Smooth muscle cell (in vitro differentiated cells): Measurements from ENCODE around the gene PP2D1. TPM values are rescaled to one million over a fixed set of nuclear protein-coding genes. Genes with fewer than 3 reads are reported as not detected.

Source experiments
- DNase-seq: peaks from one replicate; lab custom pipeline; 2025; ENCODE audit not compliant: unreplicated experiment; lab: John Stamatoyannopoulos, UW
- H2AFZ ChIP-seq: fragments of 200-600 bp; sonication (generic); 2 replicates; pipeline ENCODE4 v1.6.0; 2016; ENCODE audit warnings: antibody characterized with exemption, low read depth, mild to moderate bottlenecking
- H3F3A ChIP-seq: fragments of 200-600 bp; sonication (generic); 2 replicates; pipeline ENCODE4 v1.6.0; 2017; ENCODE audit warnings: antibody characterized with exemption, low read depth
- H3K27ac ChIP-seq: fragments of 200-600 bp; sonication (generic); 2 replicates; pipeline ENCODE4 v1.5.1; 2016; ENCODE audit warnings: low read depth, mild to moderate bottlenecking
- H3K27me3 ChIP-seq: fragments of 200-600 bp; sonication (generic); 2 replicates; pipeline ENCODE4 v1.6.1; 2016; ENCODE audit warnings: low read depth, mild to moderate bottlenecking
- H3K36me3 ChIP-seq: fragments of 200-600 bp; sonication (generic); 2 replicates; pipeline ENCODE4 v1.5.1; 2016; ENCODE audit warnings: low read depth
- H3K4me1 ChIP-seq: fragments of 200-600 bp; sonication (generic); 2 replicates; pipeline ENCODE4 v1.5.1; 2016; ENCODE audit warnings: low read depth
- H3K4me2 ChIP-seq: fragments of 200-600 bp; sonication (generic); 2 replicates; pipeline ENCODE4 v1.6.0; 2016; ENCODE audit warnings: mild to moderate bottlenecking
- H3K4me3 ChIP-seq: fragments of 200-600 bp; sonication (generic); 2 replicates; pipeline ENCODE4 v1.5.1; 2016; ENCODE audit warnings: mild to moderate bottlenecking
- H3K79me2 ChIP-seq: fragments of 200-600 bp; sonication (generic); 2 replicates; pipeline ENCODE4 v1.6.0; 2016; ENCODE audit warnings: low read depth, mild to moderate bottlenecking
- H3K9ac ChIP-seq: fragments of 200-600 bp; sonication (generic); 2 replicates; pipeline ENCODE4 v1.6.0; 2016; ENCODE audit warnings: low read depth
- H3K9me3 ChIP-seq: fragments of 200-600 bp; sonication (generic); replicated peaks from 2 replicates; pipeline ENCODE4 v1.5.1; 2016; ENCODE audit warnings: low read depth
- H4K20me1 ChIP-seq: fragments of 200-600 bp; sonication (generic); 2 replicates; pipeline ENCODE4 v1.6.0; 2016; ENCODE audit warnings: low read depth
- CTCF ChIP-seq: fragments of 200-600 bp; sonication (generic); IDR thresholded peaks from 2 replicates; pipeline ENCODE4 v1.5.1; 2017; ENCODE audit warnings: borderline replicate concordance, mild to moderate bottlenecking, antibody characterized with exemption; ENCODE audit not compliant: insufficient read depth, poor library complexity, severe bottlenecking
- WGBS: methylation state at CpG from one replicate; pipeline ENCODE4 v1.1.7; 2016; ENCODE audit warnings: low lambda C conversion rate; 5-methylcytosine and 5-hydroxymethylcytosine counted together
- polyA plus RNA-seq: library from polyadenylated mRNA; unstranded; fragments of >200 nt; fragmentation: Nextera tagmentation; extraction: Ambion mirVana; gene quantifications from 2 replicates; pipeline ENCODE4 v1.2.1, GENCODE V29; 2016
- total RNA-seq: library from RNA; depleted of rRNA; stranded (reverse); fragments of >200 nt; gene quantifications from 2 replicates; pipeline ENCODE4 v1.2.3, GENCODE V29; 2014

The PP2D1 gene
- total and polyA plus RNA-seq, 2 experiments from 2014 or later, result 0.40 TPM; not detected in 1

GRCh38 chr3:20054549-20054987, 42.5 kb upstream of the PP2D1 start:
- Histone ChIP-seq H3F3A (no peaks in the 10 kb centered on the region), H3K4me2 (no peak overlapping the region), H4K20me1 (no peaks in the 10 kb centered on the region), H3K9me3 (no peaks in the 10 kb centered on the region), H3K27me3 (no peaks in the 10 kb centered on the region), H2AFZ (no peak overlapping the region), H3K36me3 (no peaks in the 10 kb centered on the region), H3K27ac (no peak overlapping the region), H3K9ac (no peak overlapping the region), H3K79me2 (no peaks in the 10 kb centered on the region), H3K4me1 (peaks cover 11% of the 10 kb centered on the region), H3K4me3 (no peak overlapping the region)
- TF ChIP-seq CTCF, result no peak
- no peak for DNase-seq
- WGBS, result 75% methylated on average over 4 of the region's 4 CpGs

GRCh38 chr3:20052851-20053250, 40.8 kb upstream of the PP2D1 start:
- Histone ChIP-seq H3K4me1 (peaks cover 11% of the 10 kb centered on the region), H3K79me2 (no peaks in the 10 kb centered on the region), H3K27me3 (no peaks in the 10 kb centered on the region), H3K4me3 (no peak overlapping the region), H3K27ac (no peak overlapping the region), H3K36me3 (no peaks in the 10 kb centered on the region), H4K20me1 (no peaks in the 10 kb centered on the region), H2AFZ (no peak overlapping the region), H3K4me2 (no peak overlapping the region), H3K9me3 (no peaks in the 10 kb centered on the region), H3F3A (peaks cover 1% of the 10 kb centered on the region), H3K9ac (no peak overlapping the region)
- WGBS, result 95% methylated on average over 7 of the region's 7 CpGs
- no peak for DNase-seq
- no peak for TF ChIP-seq CTCF

- no peaks in the 10 kb centered on the region for H3K79me2 ChIP-seq
- H3K9me3 ChIP-seq, result no peaks in the 10 kb centered on the region
- no peaks in the 10 kb centered on the region for H4K20me1 ChIP-seq
- 85% methylated on average over 4 of the region's 4 CpGs for WGBS
- H3K4me3 ChIP-seq, result no peak overlapping the region
- no peaks in the 10 kb centered on the region for H3K36me3 ChIP-seq
- H2AFZ ChIP-seq, result no peak overlapping the region
- H3K4me1 ChIP-seq, result peaks cover 4% of the 10 kb centered on the region
- no peaks in the 10 kb centered on the region for H3K27me3 ChIP-seq
- H3K4me2 ChIP-seq, result no peak overlapping the region
- H3F3A ChIP-seq, result peaks cover 3% of the 10 kb centered on the region
- DNase-seq, result no peak
- no peak overlapping the region for H3K9ac ChIP-seq
- TF ChIP-seq CTCF, result no peak
- no peak overlapping the region for H3K27ac ChIP-seq
Measured at GRCh38 chr3:20051123-20051806, 39.2 kb upstream of the PP2D1 start.
